Stimulated activated CD4-positive, alpha-beta T cell treated with anti-CD3 and anti-CD28 coated beads, Interleukin-4, amount 100 ng/mL, for 24 hours (primary cell): ENCODE results near the gene RNF44.

Experiments used
- DNase-seq: peaks from one replicate; pipeline ENCODE4 v3.0.0-alpha.2; 2020

The RNF44 gene

GRCh38 chr5:176534640-176535039, 2.6 kb downstream of the RNF44 start:
- DNase-seq, result no peak

GRCh38 chr5:176533894-176534611, 3.1 kb downstream of the RNF44 start:
- peak; percentile 48 for DNase-seq

- DNase-seq, result no peak
Measured at GRCh38 chr5:176533390-176533789, 3.8 kb downstream of the RNF44 start.

- no peak for DNase-seq
Measured at GRCh38 chr5:176532795-176533194, 4.4 kb downstream of the RNF44 start.

GRCh38 chr5:176531902-176532493, 5.2 kb downstream of the RNF44 start:
- DNase-seq, result no peak

GRCh38 chr5:176530983-176531901, 6.0 kb downstream of the RNF44 start:
- peak; percentile 30 for DNase-seq

- DNase-seq, result no peak
Measured at GRCh38 chr5:176530393-176530982, 6.7 kb downstream of the RNF44 start.

- peak; percentile 32 for DNase-seq
Measured at GRCh38 chr5:176529741-176530141, 7.5 kb downstream of the RNF44 start.

- DNase-seq, result no peak
Measured at GRCh38 chr5:176529116-176529740, 8.0 kb downstream of the RNF44 start.

- no peak for DNase-seq
Measured at GRCh38 chr5:176528761-176529115, 8.5 kb downstream of the RNF44 start.

- DNase-seq, result no peak
Measured at GRCh38 chr5:176528301-176528700, 8.9 kb downstream of the RNF44 start.

- no peak for DNase-seq
Measured at GRCh38 chr5:176527246-176528222, 9.7 kb downstream of the RNF44 start.

- DNase-seq, result no peak
Measured at GRCh38 chr5:176526462-176526861, 10.7 kb downstream of the RNF44 start.

- no peak for DNase-seq
Measured at GRCh38 chr5:176525677-176526076, 11.5 kb downstream of the RNF44 start.

- DNase-seq, result no peak
Measured at GRCh38 chr5:176524987-176525386, 12.2 kb downstream of the RNF44 start.

GRCh38 chr5:176524138-176524537, 13.1 kb downstream of the RNF44 start:
- DNase-seq, result no peak

GRCh38 chr5:176521699-176522263, 15.4 kb downstream of the RNF44 start:
- DNase-seq, result no peak

- no peak for DNase-seq
Measured at GRCh38 chr5:176521286-176521685, 15.9 kb downstream of the RNF44 start.

- DNase-seq, result no peak
Measured at GRCh38 chr5:176519810-176520720, 17.1 kb downstream of the RNF44 start.

GRCh38 chr5:176517053-176517661, 20.0 kb downstream of the RNF44 start:
- DNase-seq, result no peak
